ENCODE data around the gene CEP170. TPM values are rescaled to one million over a fixed set of nuclear protein-coding genes. Genes with fewer than 3 reads are reported as not detected.

The CEP170 gene
- total RNA-seq (2014; rRNA removed; shearing (Covaris generic)) (93.1 and 100 TPM in 2 replicates), polyA plus RNA-seq (2016; fragmentation: Nextera tagmentation; extraction: Ambion mirVana) (89.2 and 104 TPM in 2 replicates)
- long read RNA-seq, partial matches to known transcripts, result 19 of 26 reads
- long read RNA-seq, other reads (novel, unspliced or antisense), result 6 of 26 reads

- DNase-seq (ENCODE audit: low spot score) (peak; percentile 99), ATAC-seq (peak; percentile 79)
- peak within 1 kb of the TSS; percentile 85 for H3K27ac ChIP-seq (ENCODE audit: low read depth)
- peaks cover 15% of the 10 kb centered on the region for H4K20me1 ChIP-seq (replicated peaks; ENCODE audit: insufficient read depth)
- H3F3A ChIP-seq (replicated peaks; ENCODE audit: low read depth), result no peaks in the 10 kb centered on the region
- no peak for TF ChIP-seq REST (IDR thresholded peaks at IDR 0.05; ENCODE audit: unreplicated experiment)
- TF ChIP-seq ZNF114 (CRISPR knock-in tag; IDR thresholded peaks at IDR 0.05), result no peak
- no peak for TF ChIP-seq STAT1 (IDR thresholded peaks at IDR 0.05; ENCODE audit: unreplicated experiment)
- peak; percentile 70 for TF ChIP-seq POLR2AphosphoS5 (IDR thresholded peaks at IDR 0.05; ENCODE audit: low read depth)
- TF ChIP-seq ETS1 (IDR thresholded peaks at IDR 0.05), result peak; percentile 98
- peak; percentile 53; the same call in 1 of the 2 replicates for TF ChIP-seq CREB1 (CRISPR knock-in tag; IDR thresholded peaks at IDR 0.05; ENCODE audit: low read depth)
- Mint-ChIP-seq H3K4me3 (peak within 1 kb of the TSS; percentile 92), H3K4me1 (peaks cover 28% of the 10 kb centered on the region), H3K27me3 (ENCODE audit: insufficient read depth, low read depth, poor library complexity) (peaks cover 7% of the 10 kb centered on the region), H3K9me3 (no peaks in the 10 kb centered on the region), H3K27ac (peak within 1 kb of the TSS; percentile 98), H3K36me3 (ENCODE audit: low read depth) (no peaks in the 10 kb centered on the region; the same call in 2 of the 3 replicates)
- peak within 1 kb of the TSS; percentile 51 for H3K4me3 ChIP-seq
- no peaks in the 10 kb centered on the region for H3K36me3 ChIP-seq (ENCODE audit: insufficient read depth)
- H3K27me3 ChIP-seq (ENCODE audit: insufficient read depth), result no peaks in the 10 kb centered on the region
- no peaks in the 10 kb centered on the region for H3K9me2 ChIP-seq (ENCODE audit: insufficient read depth)
- peaks cover 56% of the 10 kb centered on the region for H3K79me2 ChIP-seq (replicated peaks; ENCODE audit: insufficient read depth)
- H2AFZ ChIP-seq, result peak within 1 kb of the TSS; percentile 4; the same call in 1 of the 2 replicates
- peak within 1 kb of the TSS; percentile 85 for H3K4me2 ChIP-seq
- H3K4me1 ChIP-seq (ENCODE audit: insufficient read depth), result peaks cover 35% of the 10 kb centered on the region
These were observed at the start of gene CEP170 for GRCh38 chr1:243254927-243255790. CEP170 (minus strand) TSS chr1:243255281; CDS start chr1:243225280, 30,001 bp downstream.

- no peaks in the 10 kb centered on the region for H3K4me1 ChIP-seq (ENCODE audit: insufficient read depth)
- DNase-seq (ENCODE audit: low spot score) (no peak), ATAC-seq (no peak)
- no peaks in the 10 kb centered on the region for H3K27me3 ChIP-seq (ENCODE audit: insufficient read depth)
- H3K27ac ChIP-seq (ENCODE audit: low read depth), result no peak overlapping the region
- peaks cover 2% of the 10 kb centered on the region; the same call in 1 of the 3 replicates for H3K4me1 Mint-ChIP-seq
- H3K9me2 ChIP-seq (ENCODE audit: insufficient read depth), result peaks cover 5% of the 10 kb centered on the region; the same call in 1 of the 2 replicates
- H3K4me3 ChIP-seq, result no peak overlapping the region
- peaks cover 4% of the 10 kb centered on the region; the same call in 1 of the 3 replicates for H3K9me3 Mint-ChIP-seq
- no peak overlapping the region for H2AFZ ChIP-seq
- H3K27me3 Mint-ChIP-seq (ENCODE audit: insufficient read depth, low read depth, poor library complexity), result peaks cover 10% of the 10 kb centered on the region
- no peaks in the 10 kb centered on the region for H4K20me1 ChIP-seq (replicated peaks; ENCODE audit: insufficient read depth)
- no peaks in the 10 kb centered on the region for H3K79me2 ChIP-seq (replicated peaks; ENCODE audit: insufficient read depth)
- no peak overlapping the region for H3K27ac Mint-ChIP-seq
- H3K36me3 Mint-ChIP-seq (ENCODE audit: low read depth), result 0 out of 3 replicates have a peak, but pooled peaks cover 5% of the 10 kb centered on the region
- H3F3A ChIP-seq (replicated peaks; ENCODE audit: low read depth), result no peaks in the 10 kb centered on the region
- H3K36me3 ChIP-seq (ENCODE audit: insufficient read depth), result no peaks in the 10 kb centered on the region
- no peak overlapping the region for H3K4me2 ChIP-seq
- H3K4me3 Mint-ChIP-seq, result no peak overlapping the region
- TF ChIP-seq ZNF331 (CRISPR knock-in tag; IDR thresholded peaks at IDR 0.05; ENCODE audit: low read depth) (no peak), ETS1 (IDR thresholded peaks at IDR 0.05) (no peak), REST (IDR thresholded peaks at IDR 0.05; ENCODE audit: unreplicated experiment) (no peak), POLR2AphosphoS5 (IDR thresholded peaks at IDR 0.05; ENCODE audit: low read depth) (no peak), EZH2phosphoT487 (IDR thresholded peaks at IDR 0.05; ENCODE audit: unreplicated experiment) (no peak), CTCF (conservative IDR thresholded peaks at IDR 0.05; ENCODE audit: low read depth in 2 of 2) (no peak), EZH2 (IDR thresholded peaks at IDR 0.05; ENCODE audit: low read depth, unreplicated experiment) (no peak)
These were observed 46.0 kb upstream of the CEP170 start for GRCh38 chr1:243301059-243301458.

Data from GM23338 (cell line).